H1 (cell line): ENCODE data around the gene RCSD1. TPM values are rescaled to one million over a fixed set of nuclear protein-coding genes. Genes with fewer than 3 reads are reported as not detected.

ENCODE experiments used
- CTCF ChIA-PET: fragments of 300-600 bp; sonication (Branson Sonifier 250); formaldehyde crosslinking; loops from one replicate; lab custom pipeline; 2021; ENCODE audit not compliant: partially characterized antibody; lab: Charles Lee
- POLR2A ChIA-PET: fragments of 300-600 bp; sonication (Branson Sonifier 250); formaldehyde crosslinking; loops from one replicate; lab custom pipeline; 2021; ENCODE audit warnings: inconsistent platforms; ENCODE audit not compliant: partially characterized antibody; lab: Charles Lee
- DNase-seq, 2 experiments: peaks; one replicate each; pipeline versions ENCODE4 v3.0.0 to v3.0.0-alpha.2; 2010 to 2022; ENCODE audit warnings: low spot score in 2 of 2, low read depth in 1 of 2, mixed read lengths in 1 of 2
- FAIRE-seq: peaks from 2 replicates; lab custom pipeline; 2011; peaks lifted over from hg19 to GRCh38; lab: Jason Lieb, UNC
- H2AFZ ChIP-seq: 2 replicates; pipeline ENCODE4 v1.8.1; 2012; ENCODE audit warnings: low read length, inconsistent platforms
- H2AK5ac ChIP-seq: 2 replicates; pipeline ENCODE4 v1.6.1; 2013; ENCODE audit warnings: low read depth, low read length
- H2BK120ac ChIP-seq: replicated peaks from 2 replicates; pipeline ENCODE3; 2013; ENCODE audit warnings: low read depth, low read length, inconsistent platforms
- H2BK12ac ChIP-seq: 2 replicates; pipeline ENCODE4 v1.6.1; 2013; ENCODE audit warnings: low read depth, low read length
- H2BK15ac ChIP-seq: 2 replicates; pipeline ENCODE4 v1.6.1; 2013; ENCODE audit warnings: low read length
- H2BK20ac ChIP-seq: 2 replicates; pipeline ENCODE4 v1.6.1; 2013; ENCODE audit warnings: low read length
- H2BK5ac ChIP-seq: 2 replicates; pipeline ENCODE4 v1.6.1; 2013; ENCODE audit warnings: low read depth, low read length
- H3K14ac ChIP-seq: 2 replicates; pipeline ENCODE4 v1.6.1; 2013; ENCODE audit warnings: inconsistent platforms; ENCODE audit not compliant: insufficient read length
- H3K18ac ChIP-seq: 2 replicates; pipeline ENCODE4 v1.6.1; 2013; ENCODE audit warnings: low read length; ENCODE audit errors: extremely low read depth
- H3K23ac ChIP-seq: 2 replicates; pipeline ENCODE4 v1.6.1; 2013; ENCODE audit warnings: inconsistent platforms; ENCODE audit not compliant: insufficient read length
- H3K23me2 ChIP-seq: 2 replicates; pipeline ENCODE4 v1.6.1; 2013; ENCODE audit warnings: low read depth, low read length
- H3K27ac ChIP-seq: 2 replicates; pipeline ENCODE4 v1.6.1; 2011; ENCODE audit warnings: low read depth, low read length, inconsistent platforms
- H3K27me3 ChIP-seq, 4 experiments: replicated peaks in 1 of 4; 1 replicate in 1 of 4; 2 replicates in 3 of 4; pipeline versions ENCODE4 v1.6.1 to v1.8.1; 2011 to 2013; ENCODE audit warnings: low read length in 3 of 4, mild to moderate bottlenecking in 3 of 4, inconsistent platforms in 2 of 4, mixed read lengths in 2 of 4, moderate library complexity in 1 of 4; ENCODE audit not compliant: control insufficient read depth in 3 of 4, insufficient read depth in 3 of 4; ENCODE audit errors: extremely low read depth in 1 of 4
- H3K36me3 ChIP-seq, 4 experiments: 2 replicates each; pipeline versions ENCODE4 v1.6.1 to v1.8.1; 2011 to 2013; ENCODE audit warnings: mild to moderate bottlenecking in 4 of 4, low read length in 3 of 4, moderate library complexity in 2 of 4, control low read depth in 1 of 4, inconsistent platforms in 1 of 4; ENCODE audit not compliant: insufficient read depth in 4 of 4, control insufficient read depth in 2 of 4
- H3K4ac ChIP-seq: replicated peaks from 2 replicates; pipeline ENCODE3; 2013; ENCODE audit warnings: low read length, low read depth, mixed read lengths, inconsistent platforms; ENCODE audit not compliant: insufficient read length
- H3K4me1 ChIP-seq, 4 experiments: replicated peaks in 1 of 4; 1 replicate in 1 of 4; 2 replicates in 3 of 4; pipeline versions ENCODE4 v1.6.1 to v1.8.1; 2011 to 2013; ENCODE audit warnings: low read length in 3 of 4, inconsistent platforms in 2 of 4, mixed read lengths in 1 of 4; ENCODE audit not compliant: insufficient read depth in 4 of 4, control insufficient read depth in 3 of 4
- H3K4me2 ChIP-seq, 2 experiments: 2 replicates each; pipeline versions ENCODE4 v1.6.1 to v1.8.1; 2011 to 2013; ENCODE audit warnings: low read depth in 2 of 2, low read length in 2 of 2, control low read depth in 1 of 2, inconsistent platforms in 1 of 2, mild to moderate bottlenecking in 1 of 2; ENCODE audit not compliant: insufficient read depth in 1 of 2
- H3K4me3 ChIP-seq, 4 experiments: fragments of 200-600, 300-600 bp in 1 of 4; sonication (generic), shearing (Covaris generic), sonication (Bioruptor Twin) in 1 of 4; 2 replicates each; pipeline versions ENCODE4 v1.5.1 to v1.8.1; 2011 to 2016; ENCODE audit warnings: low read length in 4 of 4, low read depth in 3 of 4, control low read depth in 2 of 4, inconsistent platforms in 2 of 4, mild to moderate bottlenecking in 2 of 4, mixed read lengths in 1 of 4, moderate library complexity in 1 of 4; ENCODE audit not compliant: insufficient read depth in 2 of 4; ENCODE audit errors: extremely low read depth in 1 of 4
- H3K56ac ChIP-seq: replicated peaks from 2 replicates; pipeline ENCODE3; 2013; ENCODE audit warnings: low read depth, mild to moderate bottlenecking, mixed read lengths, low read length, inconsistent platforms; ENCODE audit not compliant: insufficient read length
- H3K79me1 ChIP-seq: 2 replicates; pipeline ENCODE4 v1.6.1; 2013; ENCODE audit warnings: low read depth, low read length, control low read depth
- H3K79me2 ChIP-seq, 2 experiments: 2 replicates each; pipeline versions ENCODE4 v1.6.1 to v1.8.1; 2012 to 2013; ENCODE audit warnings: low read length in 2 of 2, mild to moderate bottlenecking in 2 of 2, inconsistent platforms in 1 of 2; ENCODE audit not compliant: insufficient read depth in 2 of 2, control insufficient read depth in 1 of 2
- H3K9ac ChIP-seq, 4 experiments: replicated peaks in 1 of 4; 1 replicate in 1 of 4; 2 replicates in 3 of 4; pipeline versions ENCODE4 v1.6.1 to v1.8.1; 2011 to 2013; ENCODE audit warnings: low read depth in 3 of 4, low read length in 3 of 4, control low read depth in 2 of 4, mild to moderate bottlenecking in 2 of 4, moderate library complexity in 2 of 4, inconsistent platforms in 1 of 4; ENCODE audit errors: extremely low read depth in 1 of 4
- H3K9me3 ChIP-seq, 2 experiments: 2 replicates each; pipeline versions ENCODE4 v1.6.1 to v1.8.1; 2012 to 2013; ENCODE audit warnings: mild to moderate bottlenecking in 2 of 2, moderate library complexity in 2 of 2, control low read depth in 1 of 2, inconsistent platforms in 1 of 2, low read depth in 1 of 2, low read length in 1 of 2, mixed read lengths in 1 of 2; ENCODE audit not compliant: insufficient read depth in 2 of 2
- H4K20me1 ChIP-seq, 2 experiments: replicated peaks in 1 of 2; 2 replicates each; pipeline versions ENCODE3 to v1.8.1; 2011 to 2013; ENCODE audit warnings: inconsistent platforms in 2 of 2, low read length in 2 of 2, mild to moderate bottlenecking in 1 of 2; ENCODE audit not compliant: insufficient read depth in 2 of 2, control insufficient read depth in 1 of 2
- H4K5ac ChIP-seq: 2 replicates; pipeline ENCODE4 v1.6.1; 2013; ENCODE audit warnings: low read length, low read depth, mixed read lengths, inconsistent platforms; ENCODE audit not compliant: insufficient read length
- H4K8ac ChIP-seq: 2 replicates; pipeline ENCODE4 v1.8.0; 2013; ENCODE audit warnings: mild to moderate bottlenecking, moderate library complexity, low read length, inconsistent platforms; ENCODE audit not compliant: insufficient read depth; ENCODE audit errors: extremely low read depth
- H4K91ac ChIP-seq: replicated peaks from 2 replicates; pipeline ENCODE3; 2013; ENCODE audit warnings: low read length, mixed read lengths, inconsistent platforms; ENCODE audit not compliant: insufficient read length
- BRCA1 ChIP-seq: IDR thresholded peaks from 2 replicates; pipeline ENCODE4 v1.6.1; 2012; ENCODE audit warnings: low read depth, low read length, improper control_type of control experiment
- CHD1 ChIP-seq: IDR thresholded peaks from 2 replicates; pipeline ENCODE4 v1.6.1; 2012; ENCODE audit warnings: low read depth, low read length, improper control_type of control experiment
- CHD2 ChIP-seq: IDR thresholded peaks from 2 replicates; pipeline ENCODE4 v1.6.1; 2012; ENCODE audit warnings: low read length, improper control_type of control experiment
- CTBP2 ChIP-seq: IDR thresholded peaks from 2 replicates; pipeline ENCODE4 v1.7.0; 2011; ENCODE audit warnings: borderline replicate concordance, mild to moderate bottlenecking, moderate library complexity, mixed read lengths, low read length; ENCODE audit not compliant: insufficient read depth, insufficient read length
- EZH2 ChIP-seq: fragments of 200-600 bp; sonication (generic); IDR thresholded peaks from 2 replicates; pipeline ENCODE4 v1.7.1; 2012; ENCODE audit warnings: low read depth, mild to moderate bottlenecking, moderate library complexity, low read length, inconsistent platforms; ENCODE audit not compliant: severe bottlenecking
- HDAC2 ChIP-seq, 2 experiments: fragments of 300-600 bp in 1 of 2; sonication (generic) in 1 of 2; IDR thresholded peaks; 2 replicates each; pipeline ENCODE4 v1.6.1; 2011 to 2012; ENCODE audit warnings: low read depth in 2 of 2, low read length in 2 of 2, mild to moderate bottlenecking in 2 of 2, moderate library complexity in 2 of 2, borderline replicate concordance in 1 of 2, inconsistent platforms in 1 of 2
- JUN ChIP-seq: IDR thresholded peaks from 2 replicates; pipeline ENCODE4 v1.6.1; 2011; ENCODE audit warnings: low read depth, mild to moderate bottlenecking, improper control_type of control experiment, low read length
- KDM4A ChIP-seq: IDR thresholded peaks from one replicate; pipeline ENCODE4 v1.7.1; 2012; ENCODE audit warnings: low read depth, mild to moderate bottlenecking, moderate library complexity, low read length, inconsistent platforms; ENCODE audit not compliant: severe bottlenecking
- MAFK ChIP-seq: IDR thresholded peaks from 2 replicates; pipeline ENCODE4 v1.6.1; 2012; ENCODE audit warnings: low read depth, mild to moderate bottlenecking, improper control_type of control experiment, low read length
- NANOG ChIP-seq: IDR thresholded peaks from 2 replicates; pipeline ENCODE4 v1.6.1; 2011; ENCODE audit warnings: low read length, low read depth, mild to moderate bottlenecking, inconsistent platforms; ENCODE audit not compliant: insufficient read depth, poor library complexity, severe bottlenecking
- POU5F1 ChIP-seq: IDR thresholded peaks from 2 replicates; pipeline ENCODE4 v1.6.1; 2011; ENCODE audit warnings: low read depth, mild to moderate bottlenecking, low read length, moderate library complexity
- TAF1 ChIP-seq: IDR thresholded peaks from 2 replicates; pipeline ENCODE4 v1.6.1; 2011; ENCODE audit warnings: mild to moderate bottlenecking, low read depth, low read length
- TBP ChIP-seq: IDR thresholded peaks from 2 replicates; pipeline ENCODE4 v1.6.1; 2011; ENCODE audit warnings: low read depth, low read length, improper control_type of control experiment
- WGBS, 2 experiments: shearing (Covaris generic) in 1 of 2; methylation state at CpG; one replicate each; pipeline versions ENCODE4 v1.1.6 to v1.1.7; 2013 to 2015; ENCODE audit warnings: low lambda C conversion rate in 2 of 2, mixed read lengths in 2 of 2, inconsistent platforms in 1 of 2, low coverage in 1 of 2, missing lambda C conversion rate in 1 of 2; ENCODE audit not compliant: insufficient replicate concordance in 2 of 2, insufficient coverage in 1 of 2, insufficient read length in 1 of 2; ENCODE audit errors: extremely low coverage in 1 of 2, missing lambda C conversion rate in 1 of 2; 5-methylcytosine and 5-hydroxymethylcytosine counted together
- polyA plus RNA-seq, 7 experiments: library from polyadenylated mRNA; depleted of rRNA in 3 of 7; stranded (reverse) in 5 of 7; unstranded in 2 of 7; fragments of >200 nt in 5 of 7; fragments of 200-250 nt in 2 of 7; gene quantifications; 1 replicate in 5 of 7; 2 replicates in 1 of 7; 4 replicates in 1 of 7; pipeline versions ENCODE4 v1.2.1 to v1.2.3, GENCODE V29; 2011 to 2013; ENCODE audit warnings: missing spikeins in 2 of 7, mixed read lengths in 2 of 7
- total RNA-seq: library from RNA; stranded (reverse); fragmentation: NEBNext Ultra II Directional; extraction: Animal tissue kit (Norgen Biotek cat#: 25700); gene quantifications from 2 replicates; pipeline ENCODE4 v1.2.1, GENCODE V29; 2021

RCSD1 gene
- total and polyA plus RNA-seq, 2 of the 8 experiments (the other 6 are each of a cell fraction or from before 2014, with no cell fraction given), result 0.47 to 0.69 TPM

DNA sequence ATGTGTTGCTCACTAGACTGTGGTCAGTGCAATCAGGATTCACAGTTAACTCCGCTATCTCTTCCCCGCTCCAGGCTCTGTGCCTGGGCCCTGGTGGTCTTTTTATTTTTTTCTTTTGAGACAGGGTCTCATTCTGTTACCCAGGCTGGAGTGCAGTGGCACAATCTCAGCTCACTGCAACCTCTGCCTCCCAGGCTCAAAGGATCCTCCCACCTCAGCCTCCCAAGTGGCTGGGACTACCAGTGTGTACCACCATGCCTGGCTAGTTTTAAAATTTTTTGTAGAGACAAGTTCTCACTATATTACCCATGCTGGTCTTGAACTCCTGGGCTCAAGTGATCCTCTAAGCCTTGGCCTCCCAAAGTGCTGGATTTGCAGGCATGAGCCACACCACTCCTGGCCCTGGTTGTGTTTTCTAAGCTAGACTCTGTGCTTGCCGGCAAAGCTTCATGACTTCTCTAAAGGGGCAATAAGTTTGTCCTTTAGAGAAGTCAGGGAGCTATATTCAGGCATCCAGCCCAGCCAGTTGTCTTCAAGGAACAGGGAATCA, 1.4 kb downstream of the RCSD1 start:
- Histone ChIP-seq H3K4me2 (no peak overlapping the region; a peak in 1 of 4 replicates), H2BK15ac (no peak overlapping the region), H3K27me3 (peaks cover 20 to 59% (median 53%) of the 10 kb centered on the region in 4 experiments), H3K9me3 (no peaks in the 10 kb centered on the region), H4K5ac (no peak overlapping the region), H3K27ac (no peak overlapping the region), H2BK12ac (no peak overlapping the region; the same call in 1 of the 2 replicates), H3K23ac (no peak overlapping the region), H4K20me1 (no peaks in the 10 kb centered on the region), H3K9ac (no peak overlapping the region; a peak in 1 of 7 replicates), H3K4ac (no peak overlapping the region), H3K23me2 (peaks cover 9% of the 10 kb centered on the region; the same call in 1 of the 2 replicates), H3K36me3 (no peaks in the 10 kb centered on the region), H3K4me1 (peaks cover 0 to 14% (median 9%) of the 10 kb centered on the region in 4 experiments; a peak in 6 of 7 replicates), H2BK20ac (no peak overlapping the region), H3K79me2 (no peaks in the 10 kb centered on the region), H2BK5ac (no peak overlapping the region), H3K4me3 (no peak overlapping the region), H2BK120ac (no peak overlapping the region), H3K79me1 (no peaks in the 10 kb centered on the region), H3K18ac (no peak overlapping the region), H2AK5ac (no peak overlapping the region), H4K8ac (no peak overlapping the region), H2AFZ (no peak overlapping the region), H4K91ac (no peak overlapping the region), H3K56ac (no peak overlapping the region), H3K14ac (no peak overlapping the region)
- ChIA-PET POLR2A (interaction anchor here (1.5 kb wide), 1 partner anchor 14 kb away, joined by 3 read pairs; no protein-coding TSS in a partner anchor), CTCF (interaction anchor here (0.6 to 2.5 kb wide), 3 partner anchors 15 to 76 kb away, joined by 3 to 6 read pairs (median 5); no protein-coding TSS in a partner anchor)
- DNase-seq (no peak), FAIRE-seq (no peak)
- 87% methylated on average over 3 of the region's 3 CpGs; no CpG with 5 or more reads in 1 of the 2 experiments for WGBS, 2 experiments
- TF ChIP-seq POU5F1 (no peak), TAF1 (no peak), JUN (no peak), CTBP2 (no peak), KDM4A (no peak), MAFK (no peak), HDAC2 (IDR thresholded peaks at IDR 0.05; ENCODE audit: borderline replicate concordance in 1 of 2, low read depth in 2 of 2, low read length in 2 of 2) (no peak), BRCA1 (no peak), TBP (no peak), NANOG (no peak), CHD1 (no peak), EZH2 (no peak), CHD2 (no peak)
